Activated T-helper 1 cell treated with anti-CD3 and anti-CD28 coated beads, Interleukin-12 subunit alpha, Interleukin-12 subunit beta, Interleukin-2, Interleukin-4 antibody, amounts not matched to agents 30 ng/mL and 10 ng/mL and 1 ng/mL, durations not matched to agents 14 hours and 24 hours and 36 hours (primary cell): ENCODE measurements around the gene TMC1. TPM values are rescaled to one million over a fixed set of nuclear protein-coding genes. Genes with fewer than 3 reads are reported as not detected.

Experiments
- DNase-seq: peaks from one replicate; pipeline ENCODE4 v3.0.0; 2021; ENCODE audit warnings: low spot score
- H3K27ac Mint-ChIP-seq: one replicate; pipeline ENCODE4 v1.8.0; 2021; ENCODE audit warnings: mild to moderate bottlenecking, mixed read lengths
- H3K27me3 Mint-ChIP-seq: one replicate; pipeline ENCODE4 v1.8.0; 2022; ENCODE audit warnings: mild to moderate bottlenecking, moderate library complexity, mixed read lengths; ENCODE audit not compliant: insufficient read depth
- H3K36me3 Mint-ChIP-seq: one replicate; pipeline ENCODE4 v1.8.0; 2021; ENCODE audit warnings: low read depth, mixed read lengths
- H3K4me1 Mint-ChIP-seq: one replicate; pipeline ENCODE4 v1.8.0; 2021; ENCODE audit warnings: low read depth, mixed read lengths
- H3K4me3 Mint-ChIP-seq: one replicate; pipeline ENCODE4 v1.8.0; 2021; ENCODE audit warnings: mild to moderate bottlenecking, moderate library complexity, mixed read lengths
- H3K9me3 Mint-ChIP-seq: one replicate; pipeline ENCODE4 v1.8.0; 2021; ENCODE audit warnings: mixed read lengths
- intact Hi-C: fragments of 100-400 bp; cut with micrococcal nuclease; formaldehyde crosslinking; loops from one replicate; pipeline ENCODE4 v1.15.1; 2024
- total RNA-seq: library from RNA; stranded (reverse); gene quantifications from 2 replicates; pipeline ENCODE4 v1.2.3, GENCODE V29; 2022

TMC1 gene
- total RNA-seq, 1 donor from 2014 or later, result not detected

GRCh38 chr9:72586388-72587130, 65.2 kb downstream of the TMC1 start:
- Mint-ChIP-seq H3K9me3 (peaks cover 6% of the 10 kb centered on the region), H3K4me1 (peaks cover 53% of the 10 kb centered on the region), H3K27me3 (no peaks in the 10 kb centered on the region), H3K27ac (peak overlapping the region; percentile 16), H3K4me3 (no peak overlapping the region), H3K36me3 (peaks cover 1% of the 10 kb centered on the region)
- DNase-seq, result peak; percentile 6
- intact Hi-C loops, result no loop called here

DNA sequence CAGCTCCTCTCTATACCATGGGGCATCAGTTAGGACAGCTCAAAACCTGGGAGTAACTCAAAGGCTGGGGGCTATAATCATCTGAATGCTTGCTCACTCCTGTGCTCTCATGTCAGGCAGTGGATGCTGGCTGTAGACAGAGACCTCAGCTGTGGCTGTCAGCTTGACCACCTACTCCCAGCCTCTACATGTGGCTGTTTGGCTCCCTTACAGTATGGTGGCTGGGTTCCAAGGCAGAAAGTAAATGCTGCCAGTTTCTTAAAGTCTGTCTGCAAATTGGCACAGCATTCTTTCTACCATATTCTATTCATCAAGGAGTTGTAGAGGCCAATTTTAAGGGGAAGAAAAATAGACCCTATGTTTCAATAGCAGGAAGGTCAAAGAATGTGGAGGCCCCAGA, 66.9 kb downstream of the TMC1 start:
- H3K4me1 Mint-ChIP-seq, result peaks cover 54% of the 10 kb centered on the region
- intact Hi-C loops, result no loop called here
- H3K27ac Mint-ChIP-seq, result no peak overlapping the region
- H3K36me3 Mint-ChIP-seq, result peaks cover 1% of the 10 kb centered on the region
- no peaks in the 10 kb centered on the region for H3K27me3 Mint-ChIP-seq
- no peak for DNase-seq
- no peak overlapping the region for H3K4me3 Mint-ChIP-seq
- peaks cover 6% of the 10 kb centered on the region for H3K9me3 Mint-ChIP-seq

DNA sequence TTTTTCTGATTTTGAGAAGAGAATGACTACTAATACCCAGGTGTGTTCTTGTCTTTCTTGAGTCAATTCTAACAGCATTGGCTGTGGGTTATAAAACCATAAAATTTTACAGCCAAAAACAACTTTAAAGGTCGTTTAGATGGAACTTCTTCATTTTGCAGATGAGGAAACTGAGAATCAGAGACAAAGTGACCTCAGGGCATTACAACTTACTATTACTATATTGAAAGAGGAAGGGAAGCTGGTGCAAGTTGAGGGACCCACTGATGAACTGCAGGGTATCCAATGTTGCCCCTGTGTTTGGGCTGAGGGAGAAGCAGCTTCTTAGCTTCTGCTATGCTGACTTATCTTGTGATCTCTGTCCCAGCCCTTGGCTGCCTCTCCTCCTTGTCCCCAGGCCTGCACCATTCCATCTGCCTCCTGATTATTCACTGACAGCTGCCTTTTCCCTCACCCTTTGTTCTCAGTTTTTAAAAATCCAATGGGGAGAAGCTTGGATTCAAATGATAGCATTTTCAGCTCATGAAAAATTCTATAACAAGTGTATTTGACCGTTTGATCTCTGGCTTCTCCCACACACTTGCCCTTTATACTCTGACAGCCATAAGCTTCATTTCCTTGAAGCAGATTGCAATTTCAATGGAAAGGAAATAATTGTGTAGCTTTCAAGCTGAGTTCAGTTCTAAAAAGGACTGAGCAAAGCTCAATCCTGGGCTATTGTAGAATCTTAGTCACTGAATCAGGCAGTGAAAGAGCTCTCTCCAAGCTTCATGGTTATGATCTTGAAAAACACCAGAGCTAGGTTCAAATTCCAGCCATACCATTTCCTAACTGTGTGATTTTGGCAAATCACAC, 68.5 kb downstream of the TMC1 start:
- intact Hi-C loops, result loop anchor here (5.0 to 10.0 kb wide), 2 partner anchors 48 to 555 kb away; no protein-coding TSS in a partner anchor
- DNase-seq, result no peak
- Mint-ChIP-seq H3K4me1 (peaks cover 53% of the 10 kb centered on the region), H3K4me3 (peak overlapping the region; percentile 68), H3K9me3 (peaks cover 6% of the 10 kb centered on the region), H3K36me3 (peaks cover 1% of the 10 kb centered on the region), H3K27ac (peak overlapping the region; percentile 85), H3K27me3 (peaks cover 3% of the 10 kb centered on the region)

DNA sequence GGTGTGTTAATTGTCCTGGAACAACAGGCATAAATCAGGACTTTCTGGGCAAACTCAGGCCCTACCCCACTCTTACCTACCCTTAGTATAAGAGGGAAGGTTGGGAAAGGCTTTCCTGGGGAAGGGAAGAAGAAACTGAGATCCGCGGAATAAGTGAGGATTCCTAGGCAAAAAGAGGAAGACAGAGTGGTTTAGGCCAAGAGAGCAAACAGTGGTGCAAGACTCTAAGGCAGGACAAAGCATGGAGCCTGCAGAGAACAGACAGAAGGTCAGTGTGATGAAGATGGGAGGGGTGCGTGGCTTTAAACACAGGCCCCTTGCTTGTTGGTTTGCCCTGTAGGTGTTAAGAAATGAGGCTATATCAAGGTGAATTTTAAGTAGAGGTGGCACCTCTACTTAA, 69.4 kb downstream of the TMC1 start:
- Mint-ChIP-seq H3K27me3 (peaks cover 3% of the 10 kb centered on the region), H3K36me3 (no peaks in the 10 kb centered on the region), H3K9me3 (no peaks in the 10 kb centered on the region), H3K27ac (peak overlapping the region; percentile 85), H3K4me1 (peaks cover 47% of the 10 kb centered on the region), H3K4me3 (no peak overlapping the region)
- DNase-seq, result no peak
- intact Hi-C loops, result loop anchor here (5.0 to 10.0 kb wide), 2 partner anchors 49 to 556 kb away; no protein-coding TSS in a partner anchor

DNA sequence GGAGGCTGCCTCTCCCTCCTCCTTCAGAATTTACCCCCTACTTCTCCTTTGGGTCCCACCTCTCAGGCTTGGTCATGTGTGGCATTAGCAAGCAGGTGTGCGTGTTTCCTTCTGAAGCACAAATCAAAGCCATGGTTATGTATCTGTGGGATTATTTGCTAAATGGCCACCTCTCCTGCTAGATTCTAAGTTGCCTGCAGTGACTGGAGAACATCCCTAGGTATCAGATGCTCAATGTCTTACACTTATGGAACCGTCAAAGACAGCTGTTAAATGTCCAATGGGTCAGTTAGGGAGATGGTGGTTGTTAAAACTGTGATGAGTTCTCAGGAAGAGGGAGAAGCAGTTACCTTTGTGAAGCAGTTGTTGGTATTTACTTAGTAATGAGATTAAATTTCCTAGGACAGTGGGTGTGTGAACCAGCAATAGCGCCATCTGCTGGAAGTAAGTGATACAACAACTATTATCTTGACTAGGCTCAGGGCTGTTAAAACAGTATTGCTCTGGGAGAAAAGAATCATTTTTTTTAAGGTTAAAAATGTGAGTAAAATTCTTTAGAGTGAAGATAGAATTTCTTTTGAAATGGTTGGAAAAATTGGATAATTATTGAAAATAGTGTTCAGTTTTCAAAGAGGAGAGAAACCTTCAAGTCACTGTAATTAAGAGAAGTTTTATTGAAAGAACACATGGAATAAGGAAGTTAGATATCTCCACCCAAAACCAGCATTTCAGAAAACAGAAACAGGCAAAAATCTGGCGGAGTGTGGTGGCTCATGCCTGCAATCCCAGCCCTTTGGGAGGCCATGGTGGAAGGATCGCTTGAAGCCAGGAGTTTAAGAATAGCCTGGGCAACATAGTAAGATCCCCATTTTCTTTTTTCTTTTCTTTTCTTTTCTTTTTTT, 71.3 kb downstream of the TMC1 start:
- Mint-ChIP-seq H3K9me3 (no peaks in the 10 kb centered on the region), H3K27ac (no peak overlapping the region), H3K36me3 (no peaks in the 10 kb centered on the region), H3K4me3 (no peak overlapping the region), H3K27me3 (peaks cover 3% of the 10 kb centered on the region), H3K4me1 (peaks cover 46% of the 10 kb centered on the region)
- peak; percentile 13 for DNase-seq
- intact Hi-C loops, result loop anchor here (1.0 to 10.0 kb wide), 9 partner anchors 36 to 558 kb away; partner anchors contain the start of gene ZFAND5

DNA sequence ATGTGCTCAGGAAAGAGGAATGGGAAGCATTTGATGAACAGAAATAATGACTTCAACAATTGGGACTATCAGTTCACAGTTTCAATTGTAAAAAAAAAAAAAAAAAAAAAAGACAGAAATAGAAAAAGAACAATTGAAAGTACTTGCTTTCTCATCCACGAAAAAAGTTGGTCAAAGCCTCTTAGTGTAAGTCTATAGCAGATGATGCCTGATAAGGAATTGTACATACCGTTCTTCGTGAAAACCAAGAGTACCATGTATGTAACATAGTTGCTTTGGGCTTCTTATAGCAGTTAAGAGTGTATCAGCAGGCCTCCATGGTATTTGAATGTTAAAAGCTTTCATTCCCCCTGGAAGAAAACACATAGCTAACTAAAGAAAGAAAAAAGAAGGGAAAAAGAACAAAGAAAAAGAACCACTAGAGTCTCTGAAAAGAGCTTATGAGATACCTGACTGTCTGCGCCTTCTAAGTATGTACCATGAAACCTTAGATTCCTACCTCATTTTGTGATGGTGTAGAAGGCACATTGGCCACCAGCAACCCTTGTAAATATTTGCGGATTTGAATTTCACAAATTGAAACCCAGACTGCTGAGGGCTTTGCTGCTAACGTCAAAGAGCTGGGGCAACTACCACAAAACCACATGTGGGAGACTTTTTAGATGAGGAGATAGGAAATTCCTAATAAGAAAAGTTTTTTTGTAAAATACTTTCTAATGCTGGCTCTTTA, 75.2 kb downstream of the TMC1 start:
- no peaks in the 10 kb centered on the region for H3K36me3 Mint-ChIP-seq
- no peak overlapping the region for H3K27ac Mint-ChIP-seq
- H3K9me3 Mint-ChIP-seq, result no peaks in the 10 kb centered on the region
- no peak overlapping the region for H3K4me3 Mint-ChIP-seq
- intact Hi-C loops, result loop anchor here (10.0 kb wide), 1 partner anchor 562 kb away; no protein-coding TSS in a partner anchor
- H3K4me1 Mint-ChIP-seq, result peaks cover 24% of the 10 kb centered on the region
- peaks cover 5% of the 10 kb centered on the region for H3K27me3 Mint-ChIP-seq
- DNase-seq, result no peak

- Mint-ChIP-seq H3K4me3 (no peak overlapping the region), H3K9me3 (no peaks in the 10 kb centered on the region), H3K36me3 (no peaks in the 10 kb centered on the region), H3K4me1 (peaks cover 20% of the 10 kb centered on the region), H3K27ac (no peak overlapping the region), H3K27me3 (peaks cover 5% of the 10 kb centered on the region)
- intact Hi-C loops, result loop anchor here (10.0 kb wide), 1 partner anchor 562 kb away; no protein-coding TSS in a partner anchor
- DNase-seq, result no peak
Measured at GRCh38 chr9:72597181-72597517, 75.7 kb downstream of the TMC1 start.

DNA sequence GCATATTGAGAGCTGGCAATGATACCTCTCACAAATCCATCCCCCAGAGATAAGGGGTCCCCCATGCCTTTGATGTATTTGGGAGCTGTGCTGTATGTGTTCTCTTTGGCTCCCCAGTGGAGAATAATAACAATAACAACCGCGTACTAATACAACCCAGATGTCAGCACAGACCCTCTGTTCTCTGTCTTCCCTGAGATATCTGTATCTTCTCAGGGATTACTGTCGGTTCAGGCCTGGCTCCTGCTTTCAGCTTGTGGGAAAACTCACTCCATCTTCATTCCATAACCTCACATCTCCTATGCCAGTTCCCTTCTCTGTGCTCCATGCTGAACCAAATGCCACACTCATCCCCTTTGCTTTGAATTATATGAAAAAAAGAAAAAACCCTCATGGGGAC, 76.2 kb downstream of the TMC1 start:
- DNase-seq, result no peak
- Mint-ChIP-seq H3K36me3 (no peaks in the 10 kb centered on the region), H3K27me3 (peaks cover 5% of the 10 kb centered on the region), H3K4me3 (no peak overlapping the region), H3K9me3 (no peaks in the 10 kb centered on the region), H3K4me1 (peaks cover 15% of the 10 kb centered on the region), H3K27ac (no peak overlapping the region)
- intact Hi-C loops, result loop anchor here (10.0 kb wide), 1 partner anchor 563 kb away; no protein-coding TSS in a partner anchor

DNA sequence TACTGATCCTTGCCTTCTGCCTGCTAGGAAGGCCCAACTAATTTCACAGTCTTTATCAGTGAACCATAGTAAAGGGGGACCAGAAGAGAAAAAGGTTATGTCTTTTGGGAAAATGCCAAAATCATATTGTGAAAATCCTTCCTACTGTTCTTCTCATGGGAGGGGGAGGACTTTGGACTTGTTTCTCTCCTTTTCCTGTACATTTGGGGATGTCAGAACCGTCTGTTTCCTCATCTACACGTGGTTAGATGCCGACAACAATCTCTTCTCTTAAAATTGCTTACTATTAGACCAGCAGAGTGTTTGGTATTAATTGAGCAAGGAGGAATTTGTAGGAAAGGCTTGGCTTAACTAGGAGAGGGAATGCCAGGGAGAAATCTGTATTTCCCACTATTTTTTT, 77.2 kb downstream of the TMC1 start:
- peaks cover 5% of the 10 kb centered on the region for H3K27me3 Mint-ChIP-seq
- H3K4me1 Mint-ChIP-seq, result peaks cover 10% of the 10 kb centered on the region
- H3K36me3 Mint-ChIP-seq, result no peaks in the 10 kb centered on the region
- DNase-seq, result no peak
- intact Hi-C loops, result loop anchor here (10.0 kb wide), 1 partner anchor 564 kb away; no protein-coding TSS in a partner anchor
- H3K4me3 Mint-ChIP-seq, result no peak overlapping the region
- H3K27ac Mint-ChIP-seq, result no peak overlapping the region
- no peaks in the 10 kb centered on the region for H3K9me3 Mint-ChIP-seq

DNA sequence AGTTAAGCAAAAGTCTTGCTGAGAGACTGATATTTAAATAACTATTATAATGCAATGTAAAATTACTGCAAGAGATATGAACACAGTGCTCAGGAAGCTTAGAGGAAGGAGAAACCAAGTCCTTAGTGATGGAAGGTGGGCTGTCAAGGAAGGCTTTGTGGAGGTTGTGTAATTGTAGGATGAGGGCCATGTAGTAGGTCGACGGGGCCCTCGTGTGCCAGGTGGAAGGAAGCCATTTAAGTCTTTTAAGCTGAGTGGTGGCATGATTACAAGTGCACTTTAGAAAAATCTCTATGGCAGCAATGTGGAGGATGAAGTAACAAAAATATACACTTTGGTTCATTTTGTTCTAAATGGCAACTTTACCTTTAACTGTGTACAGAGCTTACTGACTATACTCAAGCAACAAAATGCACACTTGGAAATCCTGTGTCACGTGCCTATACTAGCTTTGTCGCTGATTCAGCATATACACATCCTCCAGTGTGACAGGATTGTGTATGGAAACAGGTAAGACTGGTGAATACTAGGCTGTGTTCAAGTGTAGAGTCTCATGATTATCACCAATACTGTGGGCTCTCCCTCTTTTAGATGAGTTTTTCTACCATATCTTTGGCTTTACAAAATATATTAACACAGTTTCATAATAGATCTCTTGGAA, 78.6 kb downstream of the TMC1 start:
- Mint-ChIP-seq H3K27me3 (peaks cover 2% of the 10 kb centered on the region), H3K4me3 (no peak overlapping the region), H3K36me3 (no peaks in the 10 kb centered on the region), H3K27ac (no peak overlapping the region), H3K9me3 (no peaks in the 10 kb centered on the region), H3K4me1 (peaks cover 10% of the 10 kb centered on the region)
- DNase-seq, result no peak
- intact Hi-C loops, result loop anchor here (10.0 kb wide), 1 partner anchor 565 kb away; no protein-coding TSS in a partner anchor

- Mint-ChIP-seq H3K4me1 (peaks cover 10% of the 10 kb centered on the region), H3K27me3 (peaks cover 2% of the 10 kb centered on the region), H3K36me3 (no peaks in the 10 kb centered on the region)
Measured at GRCh38 chr9:72600671-72601070, 79.3 kb downstream of the TMC1 start.

More at GRCh38 chr9:72600671-72601070, 79.3 kb downstream of the TMC1 start:
- intact Hi-C loops, result no loop called here
- H3K4me3 Mint-ChIP-seq, result no peak overlapping the region
- no peak for DNase-seq
- H3K9me3 Mint-ChIP-seq, result no peaks in the 10 kb centered on the region
- H3K27ac Mint-ChIP-seq, result no peak overlapping the region
